A673 (cell line): ENCODE data around the gene IPO13.

Experiments
- EZH2 ChIP-seq: fragments of 200-600 bp; sonication (generic); IDR thresholded peaks from 2 replicates; pipeline ENCODE4 v1.6.1; 2017; ENCODE audit warnings: borderline replicate concordance, low read depth, mild to moderate bottlenecking, mixed read lengths, antibody characterized with exemption, low read length; ENCODE audit not compliant: poor library complexity, severe bottlenecking
- TF ChIP-seq, protein P1 (sequence below): fragments of 300-800, 200-600 bp; sonication (generic); conservative IDR thresholded peaks from 2 replicates; pipeline ENCODE4 v1.5.1; 2017; ENCODE audit warnings: low read depth, mild to moderate bottlenecking, antibody characterized with exemption, low read length, moderate library complexity, mixed read lengths

DNA sequence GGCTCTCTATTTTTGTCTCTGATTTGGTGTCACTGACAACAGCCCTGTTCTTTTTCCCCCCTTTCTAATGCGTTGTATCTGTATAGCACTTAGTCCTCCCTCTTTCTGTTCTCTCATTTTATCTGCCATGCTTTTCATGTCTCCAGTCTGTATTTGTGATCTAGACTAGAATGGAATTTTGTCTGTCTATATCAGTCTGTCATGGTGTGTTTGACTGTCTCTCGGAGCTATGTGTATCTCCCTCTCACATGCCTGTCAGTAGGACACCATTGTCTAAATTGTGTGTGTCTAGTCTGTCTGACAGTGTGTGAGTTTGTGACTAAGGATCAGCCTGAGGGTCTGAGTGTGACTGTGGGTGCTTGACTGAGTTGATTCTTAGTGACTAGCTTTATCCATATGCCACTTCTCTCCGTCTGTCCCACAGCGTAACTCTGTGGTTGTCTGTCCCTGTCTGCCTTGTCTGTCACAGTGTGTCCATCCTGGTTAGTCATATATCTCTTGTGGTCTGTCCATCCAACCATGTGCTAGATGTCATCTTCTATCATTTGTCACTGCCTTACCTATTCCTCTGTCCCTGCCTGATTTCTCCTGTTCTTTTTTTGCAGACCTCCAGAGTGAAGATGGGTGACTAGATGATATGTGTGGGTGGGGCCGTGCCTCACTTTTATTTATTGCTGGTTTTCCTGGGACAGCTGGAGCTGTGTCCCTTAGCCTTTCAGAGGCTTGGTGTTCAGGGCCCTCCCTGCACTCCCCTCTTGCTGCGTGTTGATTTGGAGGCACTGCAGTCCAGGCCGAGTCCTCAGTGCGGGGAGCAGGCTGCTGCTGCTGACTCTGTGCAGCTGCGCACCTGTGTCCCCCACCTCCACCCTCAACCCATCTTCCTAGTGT, 30.9 kb downstream of the IPO13 start:
- TF ChIP-seq, protein P1, sequence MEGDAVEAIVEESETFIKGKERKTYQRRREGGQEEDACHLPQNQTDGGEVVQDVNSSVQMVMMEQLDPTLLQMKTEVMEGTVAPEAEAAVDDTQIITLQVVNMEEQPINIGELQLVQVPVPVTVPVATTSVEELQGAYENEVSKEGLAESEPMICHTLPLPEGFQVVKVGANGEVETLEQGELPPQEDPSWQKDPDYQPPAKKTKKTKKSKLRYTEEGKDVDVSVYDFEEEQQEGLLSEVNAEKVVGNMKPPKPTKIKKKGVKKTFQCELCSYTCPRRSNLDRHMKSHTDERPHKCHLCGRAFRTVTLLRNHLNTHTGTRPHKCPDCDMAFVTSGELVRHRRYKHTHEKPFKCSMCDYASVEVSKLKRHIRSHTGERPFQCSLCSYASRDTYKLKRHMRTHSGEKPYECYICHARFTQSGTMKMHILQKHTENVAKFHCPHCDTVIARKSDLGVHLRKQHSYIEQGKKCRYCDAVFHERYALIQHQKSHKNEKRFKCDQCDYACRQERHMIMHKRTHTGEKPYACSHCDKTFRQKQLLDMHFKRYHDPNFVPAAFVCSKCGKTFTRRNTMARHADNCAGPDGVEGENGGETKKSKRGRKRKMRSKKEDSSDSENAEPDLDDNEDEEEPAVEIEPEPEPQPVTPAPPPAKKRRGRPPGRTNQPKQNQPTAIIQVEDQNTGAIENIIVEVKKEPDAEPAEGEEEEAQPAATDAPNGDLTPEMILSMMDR: no peak
- TF ChIP-seq EZH2: no peak
